GM19099 (cell line): ENCODE results near the gene RSPH3.

ENCODE experiments used
- POLR2A ChIP-seq: IDR thresholded peaks from 3 replicates; pipeline ENCODE4 v1.6.1; 2011; ENCODE audit warnings: low read depth; ENCODE audit not compliant: insufficient read length; ENCODE audit errors: extremely low read depth

RSPH3 gene

GRCh38 chr6:158999666-159000403 lies at the start of gene RSPH3:
RSPH3 (minus strand) TSS chr6:159000202; CDS start chr6:158999550, 652 bp downstream.
- TF ChIP-seq POLR2A, result peak; percentile 96

- no peak for TF ChIP-seq POLR2A
These were observed 48.1 kb upstream of the RSPH3 start for GRCh38 chr6:159047891-159048685.

GRCh38 chr6:159045801-159046200 lies 45.8 kb upstream of the RSPH3 start:
- TF ChIP-seq POLR2A, result no peak

GRCh38 chr6:159044899-159045727 lies 45.1 kb upstream of the RSPH3 start, which contains the start of gene TAGAP:
TAGAP (minus strand) TSS chr6:159044991; CDS start chr6:159044146, 845 bp downstream.
- peak; percentile 54 for TF ChIP-seq POLR2A

- no peak for TF ChIP-seq POLR2A
These were observed 43.9 kb upstream of the RSPH3 start for GRCh38 chr6:159043947-159044346.

- TF ChIP-seq POLR2A, result no peak
These were observed 43.2 kb upstream of the RSPH3 start for GRCh38 chr6:159043251-159043650.

- TF ChIP-seq POLR2A, result no peak
These were observed 42.8 kb upstream of the RSPH3 start for GRCh38 chr6:159042826-159043181.

GRCh38 chr6:159042003-159042825 lies 42.2 kb upstream of the RSPH3 start:
- no peak for TF ChIP-seq POLR2A

- no peak for TF ChIP-seq POLR2A
These were observed 41.2 kb upstream of the RSPH3 start for GRCh38 chr6:159041181-159041580.

- no peak for TF ChIP-seq POLR2A
These were observed 39.9 kb upstream of the RSPH3 start for GRCh38 chr6:159039885-159040258.

- no peak for TF ChIP-seq POLR2A
These were observed 39.2 kb upstream of the RSPH3 start for GRCh38 chr6:159038914-159039884.

- no peak for TF ChIP-seq POLR2A
These were observed 37.8 kb upstream of the RSPH3 start for GRCh38 chr6:159037756-159038290.

GRCh38 chr6:159036673-159037072 lies 36.7 kb upstream of the RSPH3 start:
- TF ChIP-seq POLR2A, result no peak
